Measurements from ENCODE around the gene KLHL5.
A peak's percentile ranks its signal among the peaks of the same experiment; 100 is the strongest.
"Not testable (repeated sequence)": the region's sequence is repeated elsewhere in the genome, so short reads cannot be mapped to it uniquely, and the experiment has no call there.

KLHL5 gene

DNA sequence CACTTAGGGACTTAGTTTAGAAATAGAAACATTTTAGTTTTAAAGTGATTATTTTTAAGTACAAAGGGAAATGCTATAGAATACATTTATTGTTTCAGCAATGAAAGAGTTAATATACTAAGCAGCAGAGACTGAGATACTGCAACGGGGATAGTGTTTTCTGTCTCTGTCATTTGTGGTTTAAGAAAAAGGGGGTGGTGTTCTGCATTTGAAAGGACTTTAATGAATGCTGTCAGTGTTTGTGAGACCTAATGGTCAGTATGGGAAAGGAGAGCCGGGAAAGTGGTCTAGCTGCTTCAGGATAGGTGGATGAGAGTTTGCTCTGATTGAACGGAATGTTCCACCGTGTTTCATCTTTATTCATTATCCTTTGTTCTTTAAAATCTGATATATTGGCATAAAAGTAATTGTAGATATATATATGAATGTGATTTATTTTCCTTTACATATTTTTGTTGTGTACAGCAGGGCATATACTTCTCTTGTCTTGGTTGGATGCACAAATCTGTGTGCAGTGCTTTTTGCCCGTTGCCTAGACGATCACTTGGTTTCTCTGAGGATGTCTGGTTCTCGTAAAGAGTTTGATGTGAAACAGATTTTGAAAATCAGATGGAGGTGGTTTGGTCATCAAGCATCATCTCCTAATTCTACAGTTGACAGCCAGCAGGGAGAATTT lies at the start of gene KLHL5:
KLHL5 (plus strand) TSS at position 139 of the 676 bp plus-strand sequence; CDS start at position 560, 421 bp downstream.
- Histone ChIP-seq H3K36me3 (ENCODE audit: insufficient read depth, low read length) (no peaks in the 10 kb centered on the region), H3K9ac (ENCODE audit: low read depth, low read length) (peak within 1 kb of the TSS; percentile 23; the same call in 1 of the 2 replicates), H3K9me3 (ENCODE audit: control insufficient read depth, insufficient read depth, low read length) (no peaks in the 10 kb centered on the region), H3K4me1 (ENCODE audit: insufficient read depth, low read length) (peaks cover 18% of the 10 kb centered on the region)

GRCh38 chr4:39014028-39014427 lies 48.0 kb upstream of the KLHL5 start:
- Histone ChIP-seq H3K36me3 (ENCODE audit: insufficient read depth, low read length) (no peaks in the 10 kb centered on the region), H3K9me3 (ENCODE audit: control insufficient read depth, insufficient read depth, low read length) (no peaks in the 10 kb centered on the region), H3K4me1 (ENCODE audit: insufficient read depth, low read length) (no peaks in the 10 kb centered on the region)

DNA sequence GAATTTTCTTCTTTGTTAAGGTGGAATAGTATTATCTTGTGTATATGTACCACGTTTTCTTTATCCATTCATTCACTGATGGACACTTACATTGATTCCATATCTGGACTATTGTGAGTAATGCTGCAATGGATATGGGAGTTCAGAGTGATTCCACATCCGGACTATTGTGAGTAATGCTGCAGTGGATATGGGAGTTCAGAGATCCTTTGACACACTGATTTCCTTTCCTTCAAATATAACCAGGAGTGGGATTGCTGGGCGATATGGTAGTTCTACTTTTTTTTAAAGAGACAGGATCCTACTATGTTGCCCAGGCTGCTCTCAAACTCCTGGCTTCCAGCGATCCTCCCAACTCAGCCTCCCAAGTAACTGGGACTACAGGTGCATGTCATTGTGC lies 41.9 kb upstream of the KLHL5 start:
- Histone ChIP-seq H3K9me3 (ENCODE audit: control insufficient read depth, insufficient read depth, low read length) (no peaks in the 10 kb centered on the region), H3K9ac (ENCODE audit: low read depth, low read length) (no peak overlapping the region), H3K4me1 (ENCODE audit: insufficient read depth, low read length) (no peaks in the 10 kb centered on the region), H3K36me3 (ENCODE audit: insufficient read depth, low read length) (no peaks in the 10 kb centered on the region)

More at GRCh38 chr4:39014028-39014427, 48.0 kb upstream of the KLHL5 start:
- H3K9ac ChIP-seq (ENCODE audit: low read depth, low read length) = no peak overlapping the region

- no peak overlapping the region for H3K9ac ChIP-seq (ENCODE audit: low read depth, low read length)
- H3K9me3 ChIP-seq (ENCODE audit: control insufficient read depth, insufficient read depth, low read length) = no peaks in the 10 kb centered on the region
- no peaks in the 10 kb centered on the region for H3K36me3 ChIP-seq (ENCODE audit: insufficient read depth, low read length)
- H3K4me1 ChIP-seq (ENCODE audit: insufficient read depth, low read length) = no peaks in the 10 kb centered on the region
Measured at GRCh38 chr4:39021631-39022030, 40.4 kb upstream of the KLHL5 start.

GRCh38 chr4:39022241-39022640 lies 39.8 kb upstream of the KLHL5 start:
- no peaks in the 10 kb centered on the region for H3K36me3 ChIP-seq (ENCODE audit: insufficient read depth, low read length)
- H3K4me1 ChIP-seq (ENCODE audit: insufficient read depth, low read length) = no peaks in the 10 kb centered on the region
- no peaks in the 10 kb centered on the region for H3K9me3 ChIP-seq (ENCODE audit: control insufficient read depth, insufficient read depth, low read length)
- H3K9ac ChIP-seq (ENCODE audit: low read depth, low read length) = no peak overlapping the region

DNA sequence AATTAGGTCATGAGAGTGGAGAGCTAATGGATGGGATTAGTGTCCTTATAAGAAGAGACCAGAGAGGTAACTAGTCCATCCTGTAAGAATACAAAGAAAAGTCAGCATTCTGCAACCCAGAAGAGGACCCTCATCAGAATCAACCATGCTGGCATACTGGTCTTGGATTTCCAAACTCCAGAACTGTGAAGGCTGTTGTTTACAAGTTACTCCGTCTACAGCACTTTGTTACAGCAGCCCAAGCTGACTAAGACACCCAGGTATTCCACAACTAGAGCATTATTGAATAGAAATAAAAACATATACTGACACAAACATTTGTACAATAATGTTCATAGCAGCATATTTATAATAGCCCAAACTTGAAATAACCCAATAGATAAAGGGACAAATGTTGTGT lies 39.0 kb upstream of the KLHL5 start:
- H3K9ac ChIP-seq (ENCODE audit: low read depth, low read length) = no peak overlapping the region

DNA sequence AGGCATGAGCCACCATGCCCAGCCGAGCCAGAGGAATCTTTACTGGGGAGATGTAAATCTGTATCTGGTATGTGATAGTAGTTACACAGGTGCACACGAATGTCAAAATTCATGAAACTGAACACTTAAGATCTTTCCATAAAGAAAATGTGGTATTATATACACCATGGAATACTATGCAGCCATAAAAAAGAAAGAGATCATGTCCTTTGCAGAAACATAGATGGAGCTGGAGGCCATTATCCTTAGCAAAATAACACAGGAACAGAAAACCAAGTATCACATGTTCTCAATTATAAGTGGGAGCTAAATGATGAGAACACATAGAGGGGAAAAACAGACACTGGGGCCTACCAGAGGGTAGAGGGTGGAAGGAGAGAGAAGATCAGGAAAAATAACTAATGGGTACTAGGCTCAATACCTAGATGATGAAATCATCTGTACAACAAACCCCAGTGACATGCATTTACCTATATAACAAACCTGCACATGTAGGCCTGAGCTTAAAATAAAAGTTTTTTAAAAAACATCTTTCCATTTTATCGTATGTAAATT lies 37.6 kb upstream of the KLHL5 start:
- Histone ChIP-seq H3K36me3 (ENCODE audit: insufficient read depth, low read length) (no peaks in the 10 kb centered on the region), H3K4me1 (ENCODE audit: insufficient read depth, low read length) (no peaks in the 10 kb centered on the region), H3K9ac (ENCODE audit: low read depth, low read length) (no peak overlapping the region), H3K9me3 (ENCODE audit: control insufficient read depth, insufficient read depth, low read length) (no peaks in the 10 kb centered on the region)

More for the DNA sequence above, 39.0 kb upstream of the KLHL5 start:
- H3K9me3 ChIP-seq (ENCODE audit: control insufficient read depth, insufficient read depth, low read length) = no peaks in the 10 kb centered on the region
- H3K36me3 ChIP-seq (ENCODE audit: insufficient read depth, low read length) = no peaks in the 10 kb centered on the region
- H3K4me1 ChIP-seq (ENCODE audit: insufficient read depth, low read length) = no peaks in the 10 kb centered on the region

- Histone ChIP-seq H3K9me3 (ENCODE audit: control insufficient read depth, insufficient read depth, low read length) (no peaks in the 10 kb centered on the region), H3K9ac (ENCODE audit: low read depth, low read length) (no peak overlapping the region; the same call in 1 of the 2 replicates), H3K36me3 (ENCODE audit: insufficient read depth, low read length) (no peaks in the 10 kb centered on the region), H3K4me1 (ENCODE audit: insufficient read depth, low read length) (no peaks in the 10 kb centered on the region)
Measured at GRCh38 chr4:39025552-39026085, 36.4 kb upstream of the KLHL5 start.

- Histone ChIP-seq H3K36me3 (ENCODE audit: insufficient read depth, low read length) (no peaks in the 10 kb centered on the region), H3K9ac (ENCODE audit: low read depth, low read length) (no peak overlapping the region), H3K9me3 (ENCODE audit: control insufficient read depth, insufficient read depth, low read length) (no peaks in the 10 kb centered on the region), H3K4me1 (ENCODE audit: insufficient read depth, low read length) (no peaks in the 10 kb centered on the region)
Measured at GRCh38 chr4:39026096-39026495, 35.9 kb upstream of the KLHL5 start.

- no peak overlapping the region for H3K9ac ChIP-seq (ENCODE audit: low read depth, low read length)
Measured at GRCh38 chr4:39029752-39030694, 32.0 kb upstream of the KLHL5 start.

GRCh38 chr4:39030725-39031124 lies 31.3 kb upstream of the KLHL5 start:
- Histone ChIP-seq H3K9ac (ENCODE audit: low read depth, low read length) (no peak overlapping the region), H3K9me3 (ENCODE audit: control insufficient read depth, insufficient read depth, low read length) (no peaks in the 10 kb centered on the region), H3K4me1 (ENCODE audit: insufficient read depth, low read length) (no peaks in the 10 kb centered on the region), H3K36me3 (ENCODE audit: insufficient read depth, low read length) (no peaks in the 10 kb centered on the region)

More at GRCh38 chr4:39029752-39030694, 32.0 kb upstream of the KLHL5 start:
- no peaks in the 10 kb centered on the region for H3K4me1 ChIP-seq (ENCODE audit: insufficient read depth, low read length)
- H3K9me3 ChIP-seq (ENCODE audit: control insufficient read depth, insufficient read depth, low read length) = no peaks in the 10 kb centered on the region
- no peaks in the 10 kb centered on the region for H3K36me3 ChIP-seq (ENCODE audit: insufficient read depth, low read length)

GRCh38 chr4:39031590-39032020 lies 30.4 kb upstream of the KLHL5 start:
- H3K9ac ChIP-seq (ENCODE audit: low read depth, low read length); H3K9me3 ChIP-seq (ENCODE audit: control insufficient read depth, insufficient read depth, low read length); H3K36me3 ChIP-seq (ENCODE audit: insufficient read depth, low read length); H3K4me1 ChIP-seq (ENCODE audit: insufficient read depth, low read length): not testable (repeated sequence)

DNA sequence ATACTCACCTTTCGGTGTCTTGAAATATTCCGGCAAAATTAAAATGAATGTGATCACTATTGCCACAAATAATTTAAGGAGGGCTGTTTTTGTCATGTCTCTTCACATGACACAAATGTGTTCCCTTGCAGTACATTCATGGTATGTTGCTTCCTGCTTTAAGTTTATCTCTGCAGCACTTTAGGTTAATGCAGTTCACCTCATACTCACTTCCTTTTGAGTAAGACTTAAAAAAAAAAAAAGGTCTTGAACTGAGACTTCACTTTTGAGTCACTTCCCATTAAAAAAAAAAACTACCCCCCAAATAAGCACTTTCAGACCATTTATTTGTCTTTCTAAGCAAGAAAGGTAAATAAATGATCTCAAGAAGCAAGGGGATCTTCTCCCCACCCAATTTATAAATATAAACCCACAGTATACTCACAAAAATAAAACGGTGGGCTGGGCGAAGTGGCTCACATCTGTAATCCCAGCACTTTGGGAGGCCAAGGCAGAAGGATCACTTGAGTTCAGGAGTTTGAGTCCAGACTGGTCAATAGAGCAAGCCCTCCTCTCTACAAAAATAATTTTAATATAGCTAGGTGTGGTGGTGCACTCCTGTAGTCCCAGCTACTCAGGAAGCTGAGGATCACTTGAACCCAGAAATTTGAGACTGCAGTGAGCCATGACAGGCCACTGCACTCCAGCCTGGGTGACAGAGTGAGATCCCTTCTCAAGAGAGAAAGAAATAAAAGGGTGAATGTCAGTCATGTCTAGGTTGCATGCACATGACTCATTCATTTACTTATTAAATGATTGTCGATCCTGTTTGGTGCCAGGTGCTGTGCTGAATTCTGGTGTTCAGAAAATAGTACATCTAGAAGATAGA lies 29.6 kb upstream of the KLHL5 start, which contains the start of gene TMEM156:
TMEM156 (minus strand) TSS at position 192 of the 868 bp plus-strand sequence; CDS start at position 96, 96 bp downstream.
- no peak within 1 kb of the TSS for H3K9ac ChIP-seq (ENCODE audit: low read depth, low read length)
- H3K9me3 ChIP-seq (ENCODE audit: control insufficient read depth, insufficient read depth, low read length) = no peaks in the 10 kb centered on the region
- H3K4me1 ChIP-seq (ENCODE audit: insufficient read depth, low read length) = peaks cover 2% of the 10 kb centered on the region
- H3K36me3 ChIP-seq (ENCODE audit: insufficient read depth, low read length) = no peaks in the 10 kb centered on the region
